Lower lobe of right lung (tissue), 2 donors: ENCODE data around the gene GCH1. TPM values are rescaled to one million over a fixed set of nuclear protein-coding genes. Genes with fewer than 3 reads are reported as not detected.

Experiments
- ATAC-seq, 2 donors: fragments of 200-7000 bp; cut with Tn5 transposase; one replicate each; pipeline ENCODE4 v1.9.1; 2020 to 2022; ENCODE audit warnings: mild to moderate bottlenecking in 2 of 2, moderate library complexity in 2 of 2
- DNase-seq: peaks from one replicate; pipeline ENCODE4 v3.0.0-alpha.2; 2020
- H3K27ac ChIP-seq: fragments of 200-600 bp; one replicate; pipeline ENCODE4 v1.8.0; 2022
- H3K27me3 ChIP-seq: fragments of 200-600 bp; one replicate; pipeline ENCODE4 v1.8.0; 2022; ENCODE audit warnings: low read depth
- H3K36me3 ChIP-seq: fragments of 200-600 bp; one replicate; pipeline ENCODE4 v1.8.0; 2022; ENCODE audit warnings: mild to moderate bottlenecking
- H3K4me1 ChIP-seq: fragments of 200-600 bp; one replicate; pipeline ENCODE4 v1.8.0; 2022
- H3K4me3 ChIP-seq: fragments of 200-600 bp; one replicate; pipeline ENCODE4 v1.8.0; 2022; ENCODE audit warnings: mild to moderate bottlenecking
- H3K9me3 ChIP-seq: fragments of 200-600 bp; one replicate; pipeline ENCODE4 v1.8.0; 2022
- CTCF ChIP-seq: fragments of 200-600 bp; IDR thresholded peaks from one replicate; pipeline ENCODE4 v1.8.0; 2022; ENCODE audit warnings: antibody characterized with exemption, mild to moderate bottlenecking
- intact Hi-C: fragments of 100-400 bp; cut with DNase I; formaldehyde crosslinking; loops from one replicate; pipeline ENCODE4 v1.11.0; 2022
- total RNA-seq: library from RNA; stranded (reverse); fragmentation: NEBNext Ultra II Directional; extraction: Animal tissue kit (Norgen Biotek cat#: 25700); gene quantifications from one replicate; pipeline ENCODE4 v1.2.1, GENCODE V29; 2021
- donor health status: DM: no; HTN: yes; CAD: no; lungs with severe emphysema.

Gene GCH1
- total RNA-seq, 1 donor from 2014 or later: 12.7 TPM

- no peaks in the 10 kb centered on the region for H3K36me3 ChIP-seq
- no peak for ATAC-seq
- no peak overlapping the region for H3K4me3 ChIP-seq
- H3K27me3 ChIP-seq: no peaks in the 10 kb centered on the region
- H3K27ac ChIP-seq: no peak overlapping the region
- no peak for DNase-seq
- TF ChIP-seq CTCF: no peak
- peaks cover 12% of the 10 kb centered on the region for H3K4me1 ChIP-seq
- intact Hi-C loops: no loop called here
- no peaks in the 10 kb centered on the region for H3K9me3 ChIP-seq
Measured at GRCh38 chr14:54895683-54896082, 6.9 kb downstream of the GCH1 start.

- no peaks in the 10 kb centered on the region for H3K9me3 ChIP-seq
- DNase-seq (no peak), ATAC-seq (no peak)
- H3K27ac ChIP-seq: no peak overlapping the region
- TF ChIP-seq CTCF: no peak
- H3K27me3 ChIP-seq: no peaks in the 10 kb centered on the region
- no peaks in the 10 kb centered on the region for H3K36me3 ChIP-seq
- intact Hi-C loops: no loop called here
- no peak overlapping the region for H3K4me3 ChIP-seq
- H3K4me1 ChIP-seq: peaks cover 6% of the 10 kb centered on the region
Measured at GRCh38 chr14:54894995-54895394, 7.6 kb downstream of the GCH1 start.

DNA sequence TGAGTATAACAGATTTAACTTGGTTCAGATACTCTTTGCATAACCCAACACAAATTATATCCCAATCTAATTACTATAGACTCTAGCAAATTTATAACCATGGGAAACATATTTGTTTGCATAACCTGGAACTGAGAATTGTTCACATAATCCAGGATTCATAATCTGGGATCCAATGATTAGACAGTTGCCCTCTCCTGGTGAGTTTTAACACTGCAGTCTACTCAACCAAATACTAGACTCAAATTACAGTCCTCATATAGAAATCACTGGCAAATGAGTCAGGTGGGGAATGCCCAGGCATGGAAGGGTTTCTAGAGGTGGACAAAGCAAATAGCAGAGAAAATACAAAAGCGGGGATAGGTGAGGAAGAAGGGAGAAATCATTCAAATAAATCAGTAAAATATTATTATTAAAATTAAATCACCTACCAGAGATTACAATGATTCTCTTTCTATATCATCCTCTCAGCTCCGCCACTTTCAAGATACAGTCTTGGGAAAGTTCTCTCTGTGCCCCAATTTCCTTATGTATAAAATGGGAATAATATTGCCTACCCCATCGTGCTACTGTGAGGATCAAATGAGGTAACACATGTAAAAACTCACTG, 9.4 kb downstream of the GCH1 start:
- DNase-seq (no peak), ATAC-seq (peak; percentile 67 to 83)
- peak; percentile 80 for TF ChIP-seq CTCF
- Histone ChIP-seq H3K27ac (no peak overlapping the region), H3K9me3 (no peaks in the 10 kb centered on the region), H3K36me3 (no peaks in the 10 kb centered on the region), H3K4me3 (no peak overlapping the region), H3K27me3 (no peaks in the 10 kb centered on the region), H3K4me1 (peaks cover 6% of the 10 kb centered on the region)
- intact Hi-C loops: no loop called here

DNA sequence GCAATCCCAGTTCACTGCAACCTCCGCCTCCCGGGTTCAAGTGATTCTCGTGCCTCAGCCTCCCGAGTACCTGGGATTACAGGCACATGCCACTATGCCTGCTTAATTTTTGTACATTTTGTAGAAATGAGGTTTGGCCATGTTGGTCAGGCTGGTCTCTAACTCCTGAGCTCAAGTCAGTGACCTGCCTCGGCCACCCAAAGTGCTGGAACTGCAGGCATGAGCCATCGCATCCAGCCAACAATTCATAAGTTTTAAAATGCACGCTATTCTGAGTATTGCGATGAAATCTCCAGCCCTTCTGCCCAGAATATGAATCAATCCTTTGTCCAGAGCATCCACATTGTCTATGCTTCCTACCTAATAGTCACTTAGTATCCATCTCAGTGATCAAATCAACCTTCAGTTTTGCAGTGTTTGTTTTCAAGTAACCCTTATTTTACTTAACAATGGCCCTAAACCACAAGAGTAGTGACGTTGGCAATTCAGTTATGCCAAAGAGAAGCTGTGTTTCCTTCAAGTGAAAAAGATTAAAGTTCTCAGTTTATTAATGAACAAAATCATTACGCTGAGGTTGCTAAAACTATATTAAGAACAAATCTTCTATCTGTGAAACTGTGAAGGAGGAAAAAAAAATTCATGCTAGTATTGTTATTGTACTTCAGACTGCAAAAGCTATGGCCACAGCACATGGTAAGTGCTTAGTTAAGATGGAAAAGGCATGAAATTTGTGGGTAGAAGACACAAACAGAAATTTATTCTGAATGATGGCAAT, 11.0 kb downstream of the GCH1 start:
- DNase-seq (no peak), ATAC-seq (no peak)
- no peaks in the 10 kb centered on the region for H3K27me3 ChIP-seq
- no peaks in the 10 kb centered on the region for H3K36me3 ChIP-seq
- H3K27ac ChIP-seq: no peak overlapping the region
- no peak for TF ChIP-seq CTCF
- H3K4me3 ChIP-seq: no peak overlapping the region
- intact Hi-C loops: no loop called here
- H3K9me3 ChIP-seq: no peaks in the 10 kb centered on the region
- H3K4me1 ChIP-seq: peaks cover 10% of the 10 kb centered on the region

DNA sequence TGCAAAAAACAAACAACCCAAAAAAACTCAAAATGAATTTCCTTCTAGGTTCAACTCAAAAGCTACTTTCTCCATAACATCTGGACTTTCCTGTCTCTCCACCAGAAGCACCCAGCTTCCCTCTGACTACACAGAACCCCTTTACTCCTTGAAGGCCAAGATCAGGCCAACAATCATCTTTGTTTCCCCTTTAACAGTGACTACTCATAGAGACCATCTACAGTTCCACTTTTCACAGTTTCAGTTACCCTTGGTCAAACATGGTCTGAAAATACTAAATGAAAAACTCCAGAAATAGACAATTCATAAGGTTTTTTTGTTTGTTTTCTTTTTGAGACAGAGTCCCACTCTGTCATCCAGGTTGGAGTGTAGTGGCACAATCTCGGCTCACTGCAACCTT, 11.8 kb downstream of the GCH1 start:
- Histone ChIP-seq H3K4me1 (peaks cover 12% of the 10 kb centered on the region), H3K9me3 (no peaks in the 10 kb centered on the region), H3K27ac (no peak overlapping the region), H3K4me3 (no peak overlapping the region), H3K36me3 (no peaks in the 10 kb centered on the region), H3K27me3 (no peaks in the 10 kb centered on the region)
- no peak for TF ChIP-seq CTCF
- intact Hi-C loops: no loop called here
- DNase-seq (no peak), ATAC-seq (no peak)
